OCI-LY3 (cell line): ENCODE results near the gene YPEL1.

Source experiments
- CTCF ChIP-seq: fragments of 200-600, 300-600 bp; sonication (generic); IDR thresholded peaks from 2 replicates; pipeline ENCODE4 v1.5.1; 2014; ENCODE audit warnings: antibody characterized with exemption, low read length, low read depth
- EZH2phosphoT487 ChIP-seq: fragments of 200-600 bp; shearing (Covaris generic); IDR thresholded peaks from 2 replicates; pipeline ENCODE4 v1.6.1; 2018; ENCODE audit warnings: antibody characterized with exemption, mixed run types, low read depth

GRCh38 chr22:21726650-21727049, 8.9 kb downstream of the YPEL1 start:
- TF ChIP-seq CTCF (peak; percentile 68), EZH2phosphoT487 (no peak)
